Mammary epithelial cell (primary cell): ENCODE data around the gene THOP1.

Experiments used
- EZH2 ChIP-seq: IDR thresholded peaks from 2 replicates; pipeline ENCODE4 v1.6.1; 2012; ENCODE audit warnings: low read length, inconsistent platforms, borderline replicate concordance
- TF ChIP-seq, protein P1 (sequence below), 2 donors: IDR thresholded peaks in 1 of 2; conservative IDR thresholded peaks in 1 of 2; 2 replicates each; pipeline ENCODE4 v1.5.1; 2011 to 2012; ENCODE audit warnings: inconsistent platforms in 2 of 2, low read length in 2 of 2, mild to moderate bottlenecking in 2 of 2, control low read depth in 1 of 2, low read depth in 1 of 2; ENCODE audit not compliant: insufficient read depth in 1 of 2; ENCODE audit errors: extremely low read depth in 1 of 2

DNA sequence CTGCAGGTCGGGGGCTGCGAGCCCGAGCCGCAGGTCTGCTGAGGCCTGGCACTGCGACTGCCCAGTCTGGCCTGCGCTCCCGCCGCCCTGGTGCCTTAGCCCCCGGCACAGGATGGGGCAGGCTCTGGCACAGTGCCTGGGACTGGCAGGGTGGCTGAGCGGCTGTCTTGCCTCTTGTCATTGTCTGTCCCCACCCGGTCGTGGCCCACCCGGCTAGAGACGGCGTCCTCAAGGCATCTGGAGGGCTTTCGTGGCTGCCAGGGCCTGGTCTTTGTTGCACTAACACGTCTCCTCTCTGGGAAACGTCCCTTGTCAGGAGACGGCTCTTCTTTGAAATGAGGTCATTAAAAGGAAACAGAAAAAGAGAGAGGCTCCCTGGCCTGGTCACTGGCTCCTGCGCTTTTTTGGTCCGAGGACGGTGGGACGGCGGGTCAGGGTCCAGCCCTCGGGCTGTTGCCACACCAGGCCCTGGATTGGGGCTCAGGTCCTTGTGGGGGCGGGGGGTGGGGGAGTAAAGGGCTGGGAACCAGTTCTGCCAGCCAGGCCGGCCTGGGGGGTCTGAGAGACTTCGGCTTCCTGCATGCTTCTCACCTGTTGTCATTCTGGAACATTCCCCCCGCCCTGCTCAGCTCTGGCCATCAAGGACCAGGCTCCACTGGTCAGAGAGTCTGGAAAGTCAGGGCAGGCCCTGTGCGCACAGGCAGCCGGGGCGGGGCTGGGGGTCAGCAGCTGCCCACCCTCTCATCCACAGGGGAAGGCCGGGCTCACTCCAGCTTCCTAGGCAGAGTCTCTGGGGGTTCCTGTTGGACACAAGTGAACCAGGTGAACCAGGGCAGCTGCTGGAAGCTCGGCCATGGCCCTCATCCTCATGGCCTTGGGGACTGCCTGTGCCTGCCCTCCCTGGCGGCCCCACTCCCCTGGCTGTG lies 28.2 kb downstream of the THOP1 start:
- TF ChIP-seq, protein P1, sequence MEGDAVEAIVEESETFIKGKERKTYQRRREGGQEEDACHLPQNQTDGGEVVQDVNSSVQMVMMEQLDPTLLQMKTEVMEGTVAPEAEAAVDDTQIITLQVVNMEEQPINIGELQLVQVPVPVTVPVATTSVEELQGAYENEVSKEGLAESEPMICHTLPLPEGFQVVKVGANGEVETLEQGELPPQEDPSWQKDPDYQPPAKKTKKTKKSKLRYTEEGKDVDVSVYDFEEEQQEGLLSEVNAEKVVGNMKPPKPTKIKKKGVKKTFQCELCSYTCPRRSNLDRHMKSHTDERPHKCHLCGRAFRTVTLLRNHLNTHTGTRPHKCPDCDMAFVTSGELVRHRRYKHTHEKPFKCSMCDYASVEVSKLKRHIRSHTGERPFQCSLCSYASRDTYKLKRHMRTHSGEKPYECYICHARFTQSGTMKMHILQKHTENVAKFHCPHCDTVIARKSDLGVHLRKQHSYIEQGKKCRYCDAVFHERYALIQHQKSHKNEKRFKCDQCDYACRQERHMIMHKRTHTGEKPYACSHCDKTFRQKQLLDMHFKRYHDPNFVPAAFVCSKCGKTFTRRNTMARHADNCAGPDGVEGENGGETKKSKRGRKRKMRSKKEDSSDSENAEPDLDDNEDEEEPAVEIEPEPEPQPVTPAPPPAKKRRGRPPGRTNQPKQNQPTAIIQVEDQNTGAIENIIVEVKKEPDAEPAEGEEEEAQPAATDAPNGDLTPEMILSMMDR (conservative IDR thresholded peaks at IDR 0.05 in 1 of 2, IDR thresholded peaks at IDR 0.05 in 1 of 2; ENCODE audit: extremely low read depth in 1 of 2, insufficient read depth in 1 of 2, low read depth in 1 of 2, low read length in 2 of 2), result no peak
- no peak for TF ChIP-seq EZH2
